Measurements from ENCODE around the gene RMDN2.

DNA sequence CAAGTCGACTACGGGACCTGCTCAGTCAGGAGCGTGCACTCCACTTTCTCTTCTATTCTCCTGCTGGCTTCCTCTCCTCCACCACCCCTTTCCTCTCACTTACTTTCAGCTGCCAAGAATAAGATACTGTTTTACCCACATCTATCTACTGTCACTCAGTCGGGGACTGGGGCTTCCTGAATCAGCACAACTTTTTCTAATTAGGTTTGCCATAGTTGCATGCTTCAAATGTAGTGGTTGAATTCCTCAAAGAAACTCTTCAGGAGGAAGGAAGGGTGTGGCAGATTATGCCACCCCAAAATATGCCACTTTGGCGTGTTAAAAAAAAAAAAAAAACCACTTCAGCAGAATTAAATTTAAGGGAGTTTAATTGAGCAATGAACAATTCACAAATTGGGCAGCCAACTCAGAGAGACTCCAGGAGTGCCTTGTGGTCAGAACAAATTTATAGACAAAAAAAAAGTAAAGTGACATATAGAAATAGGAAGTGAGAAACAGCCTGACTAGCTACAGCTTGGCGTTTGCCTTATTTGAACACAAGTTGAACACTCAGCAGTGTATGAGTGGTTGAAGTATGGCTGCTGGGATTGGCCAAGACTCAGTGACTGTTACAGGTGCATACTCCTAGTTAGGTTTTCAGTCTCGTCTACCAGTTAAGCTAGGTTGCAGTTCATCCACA, 32.5 kb upstream of the RMDN2 start:
- TF ChIP-seq CTCF (IDR thresholded peaks at IDR 0.05; ENCODE audit: low read length) (no peak), EZH2 (optimal IDR thresholded peaks at IDR 0.05; ENCODE audit: low read depth, low read length) (no peak)
